ENCODE measurements around the gene CTNNBIP1. TPM values are rescaled to one million over a fixed set of nuclear protein-coding genes. Genes with fewer than 3 reads are reported as not detected.
A peak's percentile ranks its signal among the peaks of the same experiment; 100 is the strongest.

CTNNBIP1 gene
- polyA plus RNA-seq, 1 donor from 2014 or later: 69.3 TPM

- no peaks in the 10 kb centered on the region for H3K27me3 ChIP-seq (ENCODE audit: insufficient read depth, low read depth, low read length)
- peaks cover 35% of the 10 kb centered on the region for H3K79me2 ChIP-seq (replicated peaks; ENCODE audit: insufficient read depth, low read length)
- H4K20me1 ChIP-seq (ENCODE audit: insufficient read depth): no peaks in the 10 kb centered on the region
- no peaks in the 10 kb centered on the region for H3K9me2 ChIP-seq (ENCODE audit: insufficient read depth, low read length)
- peak overlapping the region; percentile 57 for H3K27ac ChIP-seq (ENCODE audit: low read length)
- no peaks in the 10 kb centered on the region for H3K9me3 ChIP-seq (ENCODE audit: low read length)
- no peak overlapping the region for H3K4me2 ChIP-seq (ENCODE audit: low read length)
- H3K9ac ChIP-seq (ENCODE audit: low read length): peak overlapping the region; percentile 86
- no peaks in the 10 kb centered on the region for H3F3A ChIP-seq (ENCODE audit: insufficient read depth, low read length, poor library complexity, severe bottlenecking)
- no peak overlapping the region for H2AFZ ChIP-seq (ENCODE audit: low read depth, low read length)
- TF ChIP-seq EP300 (conservative IDR thresholded peaks at IDR 0.05; ENCODE audit: poor library complexity, severe bottlenecking) (no peak), REST (IDR thresholded peaks at IDR 0.05; ENCODE audit: borderline replicate concordance) (no peak), CTCF (IDR thresholded peaks at IDR 0.05; ENCODE audit: poor library complexity, severe bottlenecking) (peak; percentile 4), POLR2AphosphoS5 (IDR thresholded peaks at IDR 0.05) (peak; percentile 88)
- H3K4me3 ChIP-seq (ENCODE audit: low read length): peak overlapping the region; percentile 94
- H3K36me3 ChIP-seq (ENCODE audit: insufficient read depth, low read length): no peaks in the 10 kb centered on the region
These were observed 86.5 kb downstream of the CTNNBIP1 start for GRCh38 chr1:9823693-9823942.

GRCh38 chr1:9822897-9823692, 87.0 kb downstream of the CTNNBIP1 start:
- no peaks in the 10 kb centered on the region for H3F3A ChIP-seq (ENCODE audit: insufficient read depth, low read length, poor library complexity, severe bottlenecking)
- peak overlapping the region; percentile 94 for H3K4me3 ChIP-seq (ENCODE audit: low read length)
- peak overlapping the region; percentile 57 for H3K27ac ChIP-seq (ENCODE audit: low read length)
- no peaks in the 10 kb centered on the region for H4K20me1 ChIP-seq (ENCODE audit: insufficient read depth)
- H3K27me3 ChIP-seq (ENCODE audit: insufficient read depth, low read depth, low read length): no peaks in the 10 kb centered on the region
- peak overlapping the region; percentile 86 for H3K9ac ChIP-seq (ENCODE audit: low read length)
- peak overlapping the region; percentile 85 for H3K4me2 ChIP-seq (ENCODE audit: low read length)
- peaks cover 38% of the 10 kb centered on the region for H3K79me2 ChIP-seq (replicated peaks; ENCODE audit: insufficient read depth, low read length)
- no peaks in the 10 kb centered on the region for H3K9me3 ChIP-seq (ENCODE audit: low read length)
- H2AFZ ChIP-seq (ENCODE audit: low read depth, low read length): no peak overlapping the region
- H3K9me2 ChIP-seq (ENCODE audit: insufficient read depth, low read length): no peaks in the 10 kb centered on the region
- no peaks in the 10 kb centered on the region for H3K36me3 ChIP-seq (ENCODE audit: insufficient read depth, low read length)
- TF ChIP-seq CTCF (IDR thresholded peaks at IDR 0.05; ENCODE audit: poor library complexity, severe bottlenecking) (peak; percentile 9), EZH2 (IDR thresholded peaks at IDR 0.05; ENCODE audit: borderline replicate concordance, insufficient read depth, low read length, poor library complexity, severe bottlenecking) (no peak), MXI1 (conservative IDR thresholded peaks at IDR 0.05; ENCODE audit: poor library complexity, severe bottlenecking) (peak; percentile 37)
